Fibroblast of lung (primary cell): ENCODE results near the gene TNP2.

ENCODE experiments used
- EZH2 ChIP-seq: IDR thresholded peaks from 2 replicates; pipeline ENCODE4 v1.5.1; 2012; ENCODE audit warnings: low read length, control low read depth, mild to moderate bottlenecking; ENCODE audit errors: missing control alignments
- TF ChIP-seq, protein P1 (sequence below), 2 donors: IDR thresholded peaks in 1 of 2; conservative IDR thresholded peaks in 1 of 2; 1 replicate in 1 of 2; 2 replicates in 1 of 2; pipeline ENCODE4 v1.5.1; 2011 to 2012; ENCODE audit warnings: low read length in 2 of 2, control low read depth in 1 of 2, inconsistent platforms in 1 of 2, low read depth in 1 of 2, mild to moderate bottlenecking in 1 of 2

DNA sequence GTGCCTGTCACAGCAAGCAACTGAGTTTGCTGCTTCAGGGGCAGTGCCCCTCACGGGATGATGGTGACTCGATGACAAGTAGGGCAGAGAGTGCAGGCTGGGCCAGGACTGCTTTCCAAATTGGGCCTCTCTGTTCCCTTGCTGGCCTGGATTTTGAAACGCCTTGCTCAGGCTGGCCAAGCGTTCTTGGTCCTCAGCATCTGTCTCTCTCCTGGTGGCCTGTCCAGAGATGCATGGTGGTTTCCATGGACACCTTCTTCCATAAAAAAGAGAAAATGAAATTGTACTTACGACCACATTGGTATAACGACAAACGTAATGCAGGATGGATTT lies 31.4 kb upstream of the TNP2 start:
- TF ChIP-seq, protein P1, sequence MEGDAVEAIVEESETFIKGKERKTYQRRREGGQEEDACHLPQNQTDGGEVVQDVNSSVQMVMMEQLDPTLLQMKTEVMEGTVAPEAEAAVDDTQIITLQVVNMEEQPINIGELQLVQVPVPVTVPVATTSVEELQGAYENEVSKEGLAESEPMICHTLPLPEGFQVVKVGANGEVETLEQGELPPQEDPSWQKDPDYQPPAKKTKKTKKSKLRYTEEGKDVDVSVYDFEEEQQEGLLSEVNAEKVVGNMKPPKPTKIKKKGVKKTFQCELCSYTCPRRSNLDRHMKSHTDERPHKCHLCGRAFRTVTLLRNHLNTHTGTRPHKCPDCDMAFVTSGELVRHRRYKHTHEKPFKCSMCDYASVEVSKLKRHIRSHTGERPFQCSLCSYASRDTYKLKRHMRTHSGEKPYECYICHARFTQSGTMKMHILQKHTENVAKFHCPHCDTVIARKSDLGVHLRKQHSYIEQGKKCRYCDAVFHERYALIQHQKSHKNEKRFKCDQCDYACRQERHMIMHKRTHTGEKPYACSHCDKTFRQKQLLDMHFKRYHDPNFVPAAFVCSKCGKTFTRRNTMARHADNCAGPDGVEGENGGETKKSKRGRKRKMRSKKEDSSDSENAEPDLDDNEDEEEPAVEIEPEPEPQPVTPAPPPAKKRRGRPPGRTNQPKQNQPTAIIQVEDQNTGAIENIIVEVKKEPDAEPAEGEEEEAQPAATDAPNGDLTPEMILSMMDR (conservative IDR thresholded peaks at IDR 0.05 in 1 of 2, IDR thresholded peaks at IDR 0.05 in 1 of 2; ENCODE audit: low read depth in 1 of 2, low read length in 2 of 2), result no peak
- no peak for TF ChIP-seq EZH2
